ENCODE results near the gene CMSS1.
A peak's percentile ranks its signal among the peaks of the same experiment; 100 is the strongest.

Gene CMSS1

DNA sequence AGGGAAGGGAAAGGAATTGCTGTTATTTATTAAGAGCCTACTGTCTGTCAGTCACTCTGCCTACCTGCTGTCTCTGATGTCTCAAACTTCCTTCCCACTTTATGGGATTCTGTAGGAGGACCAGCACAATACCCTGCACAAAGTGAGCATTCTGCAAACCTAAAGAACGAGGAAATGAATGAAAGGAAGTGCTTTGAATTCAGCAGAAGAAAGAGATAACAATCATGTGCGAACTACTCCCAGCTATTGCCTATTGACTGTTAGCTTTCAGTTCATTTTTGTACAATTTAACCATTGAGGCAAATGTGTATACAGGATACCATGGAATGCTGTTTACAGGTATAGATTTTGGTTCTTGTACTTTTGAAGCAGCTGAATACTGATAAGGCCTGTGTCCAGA, 66.8 kb downstream of the CMSS1 start:
- Histone ChIP-seq H3K4me1 (ENCODE audit: control insufficient read depth, insufficient read depth, low read length, poor library complexity, severe bottlenecking) (peaks cover 24% of the 10 kb centered on the region), H3K36me3 (ENCODE audit: control insufficient read depth, insufficient read depth, low read length) (no peaks in the 10 kb centered on the region), H3K9me3 (ENCODE audit: control insufficient read depth, low read length) (no peaks in the 10 kb centered on the region), H3K27ac (ENCODE audit: low read depth, low read length, severe bottlenecking) (peak overlapping the region; percentile 55), H3K4me3 (ENCODE audit: extremely low read depth, insufficient read depth, low read length, poor library complexity, severe bottlenecking) (no peak overlapping the region)
- WGBS, 2 experiments (ENCODE audit: insufficient coverage in 2 of 2), result 72% methylated on average over 2 of the region's 2 CpGs; no CpG with 5 or more reads in 1 of the 2 experiments

DNA sequence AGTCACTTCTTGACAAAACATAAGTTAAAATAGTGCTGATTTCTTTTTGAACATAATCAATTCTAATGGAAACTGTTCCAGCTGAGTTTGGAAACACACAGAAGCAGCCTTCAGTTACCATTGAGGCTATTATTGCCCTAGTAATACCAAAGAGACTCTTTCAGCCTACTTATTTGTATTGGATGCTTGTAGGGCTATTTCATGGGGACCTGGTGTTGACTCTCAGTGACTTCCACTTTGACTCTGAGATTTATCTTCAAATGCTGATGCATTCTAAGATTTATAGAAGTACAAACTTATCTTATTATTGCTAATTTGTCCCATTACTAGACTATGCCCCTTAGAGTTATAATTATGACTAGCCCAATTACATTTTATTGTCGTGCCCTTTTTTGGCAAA, 67.4 kb downstream of the CMSS1 start:
- peak overlapping the region; percentile 55 for H3K27ac ChIP-seq (ENCODE audit: low read depth, low read length, severe bottlenecking)
- no peak overlapping the region for H3K4me3 ChIP-seq (ENCODE audit: extremely low read depth, insufficient read depth, low read length, poor library complexity, severe bottlenecking)
- H3K36me3 ChIP-seq (ENCODE audit: control insufficient read depth, insufficient read depth, low read length), result no peaks in the 10 kb centered on the region
- WGBS, 2 experiments (ENCODE audit: insufficient coverage in 2 of 2), result no CpG with 5 or more reads among the region's 1 CpG
- H3K4me1 ChIP-seq (ENCODE audit: control insufficient read depth, insufficient read depth, low read length, poor library complexity, severe bottlenecking), result peaks cover 24% of the 10 kb centered on the region
- H3K9me3 ChIP-seq (ENCODE audit: control insufficient read depth, low read length), result no peaks in the 10 kb centered on the region

DNA sequence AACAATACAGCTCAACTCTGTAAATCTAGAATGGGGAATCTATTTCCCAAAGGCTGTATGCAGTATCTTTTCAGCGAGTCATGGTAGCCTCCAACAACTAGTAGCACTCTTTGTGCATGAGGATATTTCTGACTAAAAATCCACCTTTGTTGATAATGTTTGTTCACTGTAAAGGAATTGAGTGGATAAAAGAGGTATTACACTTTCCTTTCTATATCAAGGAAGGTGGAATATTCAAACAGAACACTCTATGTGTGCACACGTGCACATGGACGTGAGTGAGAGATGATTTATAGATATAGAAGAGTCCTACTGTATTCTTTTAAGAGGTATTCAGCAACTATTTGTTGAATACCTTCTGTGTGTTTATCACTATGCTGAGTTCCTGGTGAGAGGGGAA, 68.2 kb downstream of the CMSS1 start:
- H3K36me3 ChIP-seq (ENCODE audit: control insufficient read depth, insufficient read depth, low read length), result no peaks in the 10 kb centered on the region
- peak overlapping the region; percentile 29 for H3K27ac ChIP-seq (ENCODE audit: low read depth, low read length, severe bottlenecking)
- no peak overlapping the region for H3K4me3 ChIP-seq (ENCODE audit: extremely low read depth, insufficient read depth, low read length, poor library complexity, severe bottlenecking)
- peaks cover 24% of the 10 kb centered on the region for H3K4me1 ChIP-seq (ENCODE audit: control insufficient read depth, insufficient read depth, low read length, poor library complexity, severe bottlenecking)
- WGBS, 2 experiments (ENCODE audit: insufficient coverage in 2 of 2), result no CpG with 5 or more reads among the region's 3 CpGs
- H3K9me3 ChIP-seq (ENCODE audit: control insufficient read depth, low read length), result no peaks in the 10 kb centered on the region

DNA sequence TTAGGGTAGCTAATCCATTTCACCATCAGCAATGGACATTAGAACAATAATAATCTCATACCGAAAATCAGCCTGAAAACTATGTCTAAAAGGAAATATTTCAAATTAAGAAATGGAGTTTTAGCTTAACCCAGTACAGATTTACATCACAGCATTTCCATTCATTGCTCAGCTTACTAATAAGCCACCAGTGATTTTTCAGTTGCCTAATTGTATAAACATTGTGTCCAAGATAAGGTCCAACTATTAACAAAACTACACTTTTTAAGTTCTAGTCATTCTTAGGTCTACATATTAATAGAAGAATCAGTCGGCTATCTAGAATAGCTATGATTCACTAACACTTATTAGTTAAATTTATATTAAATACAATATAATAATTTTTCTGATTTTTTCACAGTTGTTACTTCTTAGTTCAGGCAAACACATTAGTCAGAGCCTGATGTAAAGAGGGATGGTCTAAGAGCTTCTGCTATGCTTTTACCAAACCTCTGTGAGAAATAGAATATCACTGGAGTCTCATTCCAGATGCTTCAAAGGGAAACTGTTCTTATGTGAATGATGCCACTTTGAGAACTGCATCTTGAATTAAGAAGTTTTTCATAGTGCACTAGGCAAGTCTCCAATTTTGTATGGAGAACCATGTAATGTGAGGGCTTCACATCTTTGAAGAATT, 74.1 kb downstream of the CMSS1 start:
- Histone ChIP-seq H3K4me1 (ENCODE audit: control insufficient read depth, insufficient read depth, low read length, poor library complexity, severe bottlenecking) (peaks cover 13% of the 10 kb centered on the region), H3K9me3 (ENCODE audit: control insufficient read depth, low read length) (no peaks in the 10 kb centered on the region), H3K36me3 (ENCODE audit: control insufficient read depth, insufficient read depth, low read length) (no peaks in the 10 kb centered on the region), H3K4me3 (ENCODE audit: extremely low read depth, insufficient read depth, low read length, poor library complexity, severe bottlenecking) (no peak overlapping the region), H3K27ac (ENCODE audit: low read depth, low read length, severe bottlenecking) (no peak overlapping the region)
- no CpG with 5 or more reads among the region's 2 CpGs for WGBS, 2 experiments (ENCODE audit: insufficient coverage in 2 of 2)

DNA sequence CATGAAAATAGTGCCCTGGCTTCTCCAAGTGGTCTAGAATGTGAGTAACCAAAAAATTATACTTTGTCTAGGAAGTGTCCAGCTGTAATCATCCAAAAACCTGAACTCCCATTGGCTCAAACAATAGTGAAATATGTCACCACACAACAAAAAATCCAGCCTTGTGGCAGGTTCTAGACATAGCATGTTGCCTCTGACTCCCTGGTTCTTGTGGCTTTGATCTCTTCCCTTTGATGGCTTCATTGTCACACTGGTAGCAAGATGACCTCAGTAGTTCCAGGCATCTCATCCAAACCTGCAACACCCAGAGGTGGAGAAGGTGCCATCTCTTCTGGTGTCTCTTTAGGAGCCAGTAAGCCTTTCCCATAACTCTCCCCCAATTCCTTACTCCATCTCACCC, 74.7 kb downstream of the CMSS1 start:
- H3K4me3 ChIP-seq (ENCODE audit: extremely low read depth, insufficient read depth, low read length, poor library complexity, severe bottlenecking), result no peak overlapping the region
- peaks cover 17% of the 10 kb centered on the region for H3K4me1 ChIP-seq (ENCODE audit: control insufficient read depth, insufficient read depth, low read length, poor library complexity, severe bottlenecking)
- no peak overlapping the region for H3K27ac ChIP-seq (ENCODE audit: low read depth, low read length, severe bottlenecking)
- no peaks in the 10 kb centered on the region for H3K36me3 ChIP-seq (ENCODE audit: control insufficient read depth, insufficient read depth, low read length)
- H3K9me3 ChIP-seq (ENCODE audit: control insufficient read depth, low read length), result no peaks in the 10 kb centered on the region

DNA sequence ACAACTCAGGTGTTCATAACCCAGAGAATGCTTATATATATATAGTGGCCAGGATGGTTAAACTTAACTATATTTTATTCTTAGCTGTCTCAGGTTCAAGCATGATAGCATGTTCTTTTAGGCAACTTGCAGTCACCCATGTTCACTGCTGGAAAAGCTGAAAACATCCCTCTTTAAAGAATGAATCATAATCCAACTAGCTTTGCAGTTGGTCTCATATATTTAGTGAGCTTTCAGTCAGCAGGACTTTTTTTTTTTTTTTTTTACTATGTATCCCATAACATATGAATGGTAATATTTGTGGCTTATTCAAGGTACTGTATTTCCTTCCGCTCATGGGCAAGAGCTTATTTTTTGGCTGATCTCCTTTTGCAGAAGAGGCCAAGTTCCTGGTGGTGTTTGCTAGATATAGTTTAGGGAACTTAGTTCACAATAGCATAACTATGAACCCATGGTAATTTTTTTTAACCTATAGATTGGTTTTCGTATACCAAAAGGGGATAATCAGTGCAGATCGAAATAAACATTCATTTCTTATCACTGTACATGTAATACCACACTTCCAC, 77.6 kb downstream of the CMSS1 start:
- H3K27ac ChIP-seq (ENCODE audit: low read depth, low read length, severe bottlenecking), result peak overlapping the region; percentile 99
- no peak overlapping the region for H3K4me3 ChIP-seq (ENCODE audit: extremely low read depth, insufficient read depth, low read length, poor library complexity, severe bottlenecking)
- no peaks in the 10 kb centered on the region for H3K9me3 ChIP-seq (ENCODE audit: control insufficient read depth, low read length)
- no peaks in the 10 kb centered on the region for H3K36me3 ChIP-seq (ENCODE audit: control insufficient read depth, insufficient read depth, low read length)
- WGBS, 2 experiments (ENCODE audit: insufficient coverage in 2 of 2), result 79 to 100% methylated on average over 2 of the region's 3 CpGs
- peaks cover 17% of the 10 kb centered on the region for H3K4me1 ChIP-seq (ENCODE audit: control insufficient read depth, insufficient read depth, low read length, poor library complexity, severe bottlenecking)

DNA sequence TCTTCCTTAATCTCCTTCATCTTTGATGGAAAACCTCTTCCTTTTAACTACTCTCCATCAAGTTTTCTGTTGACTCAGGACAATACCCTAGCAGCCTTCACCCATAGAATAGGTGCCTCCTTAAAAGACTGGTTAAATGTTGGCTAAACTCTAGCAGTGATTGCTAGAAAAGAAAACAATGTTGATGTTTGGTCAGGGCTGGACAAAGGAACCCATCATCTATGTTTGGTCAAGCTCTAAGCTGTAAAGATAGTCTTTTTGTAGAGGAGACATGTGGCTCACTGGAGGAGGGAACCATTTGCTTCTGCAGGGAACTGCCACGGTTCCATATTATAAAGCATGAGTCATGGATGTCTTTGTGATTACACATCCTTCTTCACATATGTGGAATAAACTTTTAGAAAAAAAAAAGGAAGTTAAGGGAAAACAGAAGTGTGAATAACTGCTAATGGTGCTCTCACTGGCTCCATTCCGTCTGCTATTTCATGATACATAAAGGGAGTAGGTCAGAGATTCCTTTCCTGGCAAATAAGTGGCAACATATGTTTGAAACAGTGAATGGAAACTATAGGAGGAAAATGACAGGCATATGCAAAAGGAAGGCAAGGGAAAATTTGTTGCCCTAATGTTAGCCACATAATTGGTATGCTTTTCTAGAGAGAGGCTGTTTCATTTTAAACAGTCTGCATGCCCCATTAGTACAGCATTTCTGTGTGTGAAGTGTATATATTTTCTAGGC, 78.2 kb downstream of the CMSS1 start:
- WGBS, 2 experiments (ENCODE audit: insufficient coverage in 2 of 2), result 83 to 100% methylated on average over 1 of the region's 2 CpGs
- H3K36me3 ChIP-seq (ENCODE audit: control insufficient read depth, insufficient read depth, low read length), result no peaks in the 10 kb centered on the region
- H3K27ac ChIP-seq (ENCODE audit: low read depth, low read length, severe bottlenecking), result peak overlapping the region; percentile 99
- H3K9me3 ChIP-seq (ENCODE audit: control insufficient read depth, low read length), result no peaks in the 10 kb centered on the region
- H3K4me3 ChIP-seq (ENCODE audit: extremely low read depth, insufficient read depth, low read length, poor library complexity, severe bottlenecking), result no peak overlapping the region
- H3K4me1 ChIP-seq (ENCODE audit: control insufficient read depth, insufficient read depth, low read length, poor library complexity, severe bottlenecking), result peaks cover 17% of the 10 kb centered on the region

DNA sequence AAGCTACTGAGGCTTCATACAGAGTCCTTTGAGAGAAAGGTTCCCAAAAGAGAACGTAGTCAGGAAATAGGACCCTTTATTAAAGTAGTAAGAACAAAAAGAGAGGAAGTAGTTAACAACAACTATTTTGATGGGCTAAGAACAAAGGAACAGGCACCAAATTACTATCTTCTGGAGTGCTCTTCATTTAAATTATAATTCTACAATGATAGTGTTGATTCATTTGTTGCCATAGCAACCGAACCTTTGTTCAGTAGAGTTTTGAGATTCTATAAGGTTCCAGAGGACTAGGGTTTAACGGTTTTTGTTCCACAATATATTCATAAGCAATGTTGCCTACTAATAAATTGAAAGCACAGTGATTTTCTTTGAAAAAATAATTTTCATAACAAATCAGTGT, 78.8 kb downstream of the CMSS1 start:
- H3K27ac ChIP-seq (ENCODE audit: low read depth, low read length, severe bottlenecking), result peak overlapping the region; percentile 99
- no peak overlapping the region for H3K4me3 ChIP-seq (ENCODE audit: extremely low read depth, insufficient read depth, low read length, poor library complexity, severe bottlenecking)
- no peaks in the 10 kb centered on the region for H3K36me3 ChIP-seq (ENCODE audit: control insufficient read depth, insufficient read depth, low read length)
- WGBS, 2 experiments (ENCODE audit: insufficient coverage in 2 of 2), result 25 to 40% methylated on average over 1 of the region's 3 CpGs
- H3K4me1 ChIP-seq (ENCODE audit: control insufficient read depth, insufficient read depth, low read length, poor library complexity, severe bottlenecking), result peaks cover 20% of the 10 kb centered on the region
- no peaks in the 10 kb centered on the region for H3K9me3 ChIP-seq (ENCODE audit: control insufficient read depth, low read length)

DNA sequence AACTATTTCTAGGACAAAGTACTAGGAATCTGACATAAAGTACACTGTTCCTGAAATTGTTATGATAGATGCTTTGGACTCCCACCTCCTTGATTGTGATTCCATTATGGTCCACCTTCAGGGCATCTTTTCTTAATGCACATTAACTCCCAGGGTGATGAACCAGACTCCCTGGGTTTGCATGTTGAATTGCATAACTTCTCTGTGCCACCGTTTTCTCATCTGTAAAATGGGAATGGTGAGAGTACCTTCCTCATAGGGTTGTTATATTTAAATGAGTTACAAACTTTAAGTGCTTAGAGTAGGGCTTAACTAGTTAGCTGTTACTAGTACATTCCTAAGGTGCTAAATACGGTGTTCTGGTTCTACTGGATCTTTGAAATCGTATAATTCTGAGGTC, 81.9 kb downstream of the CMSS1 start:
- Histone ChIP-seq H3K4me3 (ENCODE audit: extremely low read depth, insufficient read depth, low read length, poor library complexity, severe bottlenecking) (no peak overlapping the region), H3K4me1 (ENCODE audit: control insufficient read depth, insufficient read depth, low read length, poor library complexity, severe bottlenecking) (peaks cover 31% of the 10 kb centered on the region)
- 93 to 94% methylated on average over 2 of the region's 3 CpGs for WGBS, 2 experiments (ENCODE audit: insufficient coverage in 2 of 2)

DNA sequence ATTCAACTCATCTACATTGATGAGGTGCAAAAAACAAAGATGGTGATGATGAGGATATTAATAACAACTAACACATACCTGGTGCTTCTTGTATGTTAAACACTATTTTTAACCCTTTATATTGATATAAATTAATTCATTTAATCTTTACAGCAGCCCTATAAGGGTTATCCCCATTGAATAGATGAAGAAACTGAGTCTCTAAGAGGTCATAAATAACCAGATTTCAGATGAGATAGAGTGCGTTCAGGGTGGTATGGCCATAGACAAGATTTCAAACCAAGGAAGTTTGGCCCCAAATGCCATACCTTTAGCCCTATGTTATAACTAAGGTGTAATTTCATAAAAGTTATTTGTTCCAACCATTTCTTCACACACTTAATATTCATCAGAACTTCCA, 82.6 kb downstream of the CMSS1 start:
- Histone ChIP-seq H3K9me3 (ENCODE audit: control insufficient read depth, low read length) (no peaks in the 10 kb centered on the region), H3K4me1 (ENCODE audit: control insufficient read depth, insufficient read depth, low read length, poor library complexity, severe bottlenecking) (peaks cover 31% of the 10 kb centered on the region), H3K4me3 (ENCODE audit: extremely low read depth, insufficient read depth, low read length, poor library complexity, severe bottlenecking) (no peak overlapping the region), H3K36me3 (ENCODE audit: control insufficient read depth, insufficient read depth, low read length) (no peaks in the 10 kb centered on the region), H3K27ac (ENCODE audit: low read depth, low read length, severe bottlenecking) (no peak overlapping the region)
- WGBS, 2 experiments (ENCODE audit: insufficient coverage in 2 of 2), result 83% methylated on average over 1 of the region's 1 CpG; no CpG with 5 or more reads in 1 of the 2 experiments

More for the DNA sequence above, 81.9 kb downstream of the CMSS1 start:
- Histone ChIP-seq H3K36me3 (ENCODE audit: control insufficient read depth, insufficient read depth, low read length) (no peaks in the 10 kb centered on the region), H3K9me3 (ENCODE audit: control insufficient read depth, low read length) (no peaks in the 10 kb centered on the region), H3K27ac (ENCODE audit: low read depth, low read length, severe bottlenecking) (no peak overlapping the region)
